IMR-90 (cell line): ENCODE measurements around the gene HADHA. TPM values are rescaled to one million over a fixed set of nuclear protein-coding genes. Genes with fewer than 3 reads are reported as not detected.

Experiments used
- ATAC-seq: fragments of 200-7000 bp; cut with Tn5 transposase; 2 replicates; pipeline ENCODE4 v1.9.1; 2020; ENCODE audit warnings: low read depth, mild to moderate bottlenecking, moderate library complexity
- BruUV-seq: library from RNA; stranded (reverse); fragments of 400-500 nt; replicated peaks from 2 replicates; lab custom pipeline; 2021; lab: Mats Ljungman, UMichigan
- CTCF ChIA-PET: fragments of 300-600 bp; formaldehyde crosslinking; extraction: SDS; loops from one replicate; lab custom pipeline; 2021; ENCODE audit warnings: antibody characterized with exemption; lab: Yijun Ruan, JAX
- POLR2A ChIA-PET: fragments of 300-600 bp; sonication (Branson Sonifier 250); formaldehyde crosslinking; loops from one replicate; lab custom pipeline; 2022; ENCODE audit warnings: antibody characterized with exemption; ENCODE audit not compliant: unreplicated experiment; lab: Charles Lee
- DNase-seq: peaks from one replicate; pipeline ENCODE4 v3.0.0; 2013
- H2AFZ ChIP-seq: replicated peaks from 2 replicates; pipeline ENCODE3; 2013; ENCODE audit warnings: low read length, mild to moderate bottlenecking; ENCODE audit not compliant: poor library complexity
- H2AK5ac ChIP-seq: 2 replicates; pipeline ENCODE4 v1.6.1; 2013; ENCODE audit warnings: low read depth, low read length, inconsistent platforms
- H2AK9ac ChIP-seq: replicated peaks from 2 replicates; pipeline ENCODE3; 2013; ENCODE audit warnings: mild to moderate bottlenecking, low read depth, low read length, moderate library complexity; ENCODE audit not compliant: poor library complexity
- H2BK120ac ChIP-seq: 2 replicates; pipeline ENCODE4 v1.6.1; 2013; ENCODE audit warnings: low read depth, low read length, inconsistent platforms
- H2BK15ac ChIP-seq: 3 replicates; pipeline ENCODE4 v1.6.1; 2013; ENCODE audit warnings: low read depth, low read length, inconsistent platforms
- H2BK20ac ChIP-seq: 2 replicates; pipeline ENCODE4 v1.6.1; 2013; ENCODE audit warnings: low read depth, mild to moderate bottlenecking, inconsistent platforms, low read length, moderate library complexity
- H2BK5ac ChIP-seq: 2 replicates; pipeline ENCODE4 v1.6.1; 2013; ENCODE audit warnings: mild to moderate bottlenecking, low read depth, low read length, inconsistent platforms; ENCODE audit not compliant: poor library complexity, severe bottlenecking
- H3K14ac ChIP-seq: replicated peaks from 2 replicates; pipeline ENCODE4 v1.6.1; 2013; ENCODE audit warnings: low read depth, low read length, inconsistent platforms
- H3K18ac ChIP-seq: 2 replicates; pipeline ENCODE4 v1.6.1; 2013; ENCODE audit warnings: low read depth, low read length, control low read depth
- H3K23ac ChIP-seq: 2 replicates; pipeline ENCODE4 v1.6.1; 2013; ENCODE audit warnings: low read depth, low read length, inconsistent platforms
- H3K27ac ChIP-seq: 2 replicates; pipeline ENCODE4 v1.5.1; 2013; ENCODE audit warnings: mild to moderate bottlenecking, control low read depth, low read length; ENCODE audit not compliant: insufficient read depth
- H3K27me3 ChIP-seq: 2 replicates; pipeline ENCODE4 v1.6.1; 2013; ENCODE audit warnings: low read length; ENCODE audit not compliant: control insufficient read depth, insufficient read depth
- H3K36me3 ChIP-seq: 2 replicates; pipeline ENCODE4 v1.6.1; 2013; ENCODE audit warnings: low read length, mixed read lengths; ENCODE audit not compliant: control insufficient read depth, insufficient read depth
- H3K4ac ChIP-seq: 2 replicates; pipeline ENCODE4 v1.6.1; 2013; ENCODE audit warnings: low read depth, low read length, inconsistent platforms
- H3K4me1 ChIP-seq: 2 replicates; pipeline ENCODE4 v1.6.1; 2013; ENCODE audit warnings: low read length, mixed read lengths; ENCODE audit not compliant: control insufficient read depth, insufficient read depth
- H3K4me2 ChIP-seq: 2 replicates; pipeline ENCODE4 v1.6.1; 2013; ENCODE audit warnings: low read depth, mild to moderate bottlenecking, control low read depth, low read length, moderate library complexity
- H3K4me3 ChIP-seq: 2 replicates; pipeline ENCODE4 v1.5.1; 2013; ENCODE audit warnings: low read depth, mild to moderate bottlenecking, control low read depth, low read length, moderate library complexity; ENCODE audit not compliant: insufficient read depth
- H3K56ac ChIP-seq: 2 replicates; pipeline ENCODE4 v1.6.1; 2013; ENCODE audit warnings: low read length, inconsistent platforms; ENCODE audit not compliant: insufficient read depth; ENCODE audit errors: extremely low read depth
- H3K79me1 ChIP-seq, 2 experiments: 2 replicates each; pipeline ENCODE4 v1.6.1; 2013; ENCODE audit warnings: low read length in 2 of 2, inconsistent platforms in 1 of 2, low read depth in 1 of 2
- H3K9ac ChIP-seq: 2 replicates; pipeline ENCODE4 v1.6.1; 2013; ENCODE audit warnings: low read depth, low read length, control low read depth
- H3K9me1 ChIP-seq: 2 replicates; pipeline ENCODE4 v1.6.1; 2013; ENCODE audit warnings: low read length, inconsistent platforms; ENCODE audit not compliant: insufficient read depth
- H3K9me3 ChIP-seq: 2 replicates; pipeline ENCODE4 v1.6.1; 2013; ENCODE audit warnings: low read length; ENCODE audit not compliant: control insufficient read depth, insufficient read depth
- H4K20me1 ChIP-seq: 2 replicates; pipeline ENCODE4 v1.6.1; 2013; ENCODE audit warnings: low read length, inconsistent platforms; ENCODE audit not compliant: insufficient read depth
- H4K5ac ChIP-seq: 2 replicates; pipeline ENCODE4 v1.6.1; 2013; ENCODE audit warnings: mild to moderate bottlenecking, low read depth, low read length, control low read depth
- H4K8ac ChIP-seq, 2 experiments: 2 replicates each; pipeline ENCODE4 v1.6.1; 2013; ENCODE audit warnings: low read depth in 2 of 2, low read length in 2 of 2, control low read depth in 1 of 2, inconsistent platforms in 1 of 2
- H4K91ac ChIP-seq: 2 replicates; pipeline ENCODE4 v1.6.1; 2013; ENCODE audit warnings: low read depth, low read length, inconsistent platforms; ENCODE audit not compliant: insufficient read depth
- MXI1 ChIP-seq: IDR thresholded peaks from 2 replicates; pipeline ENCODE4 v1.6.1; 2012; ENCODE audit warnings: low read depth, mild to moderate bottlenecking, low read length, moderate library complexity, borderline replicate concordance
- RCOR1 ChIP-seq: IDR thresholded peaks from 2 replicates; pipeline ENCODE4 v1.6.1; 2012; ENCODE audit warnings: mild to moderate bottlenecking, low read length, improper control_type of control experiment; ENCODE audit not compliant: insufficient replicate concordance
- WGBS, 2 experiments: methylation state at CpG; one replicate each; pipeline versions ENCODE4 v1.1.5 to v1.1.7; 2013; ENCODE audit warnings: missing lambda C conversion rate in 2 of 2; ENCODE audit not compliant: insufficient read length in 1 of 2; ENCODE audit errors: extremely low coverage in 2 of 2; 5-methylcytosine and 5-hydroxymethylcytosine counted together
- dilution Hi-C: fragments of 300-500 bp; cut with HindIII; formaldehyde crosslinking; loops from one replicate; pipeline ENCODE4 v1.14.3; 2018; ENCODE audit warnings: low sequenced_read_pairs; ENCODE audit not compliant: unreplicated experiment
- in situ Hi-C: fragments of 300-500 bp; cut with MboI; formaldehyde crosslinking; loops from 3 replicates; pipeline ENCODE4 v1.14.3; 2019; ENCODE audit warnings: low sequenced_read_pairs, inconsistent platforms, mixed read lengths
- intact Hi-C: fragments of 100-400 bp; cut with micrococcal nuclease; formaldehyde crosslinking; loops from 2 replicates; pipeline ENCODE4 v1.10.0; 2022
- polyA plus RNA-seq, 3 experiments: library from polyadenylated mRNA; depleted of rRNA; stranded (reverse); fragments of >200 nt; gene quantifications; 2 replicates each; pipeline ENCODE4 v1.2.3, GENCODE V29; 2012; ENCODE audit warnings: low replicate concordance in 1 of 3
- total RNA-seq: library from RNA; depleted of rRNA; stranded (reverse); fragments of >200 nt; gene quantifications from 2 replicates; pipeline ENCODE4 v1.2.3, GENCODE V29; 2012

HADHA gene
- total and polyA plus RNA-seq, 2 of the 4 experiments (the other 2 are of a cell fraction): 52.7 to 111 TPM

DNA sequence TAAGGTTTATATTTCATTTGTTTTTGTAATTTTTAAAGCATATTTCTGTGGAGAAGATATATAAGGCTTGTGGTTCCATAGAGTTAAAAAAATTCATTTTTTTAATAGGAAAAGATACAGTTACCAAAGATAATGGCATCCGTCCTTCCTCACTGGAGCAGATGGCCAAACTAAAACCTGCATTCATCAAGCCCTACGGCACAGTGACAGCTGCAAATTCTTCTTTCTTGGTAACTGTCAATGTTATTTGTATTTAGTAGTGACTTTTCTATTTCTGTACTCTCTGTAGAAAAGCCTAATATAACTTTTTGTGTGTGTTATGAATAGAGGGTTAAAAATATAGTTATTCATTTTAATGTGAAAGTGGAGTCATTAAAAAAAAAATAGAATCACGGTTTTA, 35.5 kb upstream of the HADHA start:
- CTCF ChIA-PET: interaction anchor here (0.6 kb wide), 1 partner anchor 293 kb away, joined by 4 read pairs; no protein-coding TSS in a partner anchor

More for the DNA sequence above, 35.5 kb upstream of the HADHA start:
- intact Hi-C loops (no loop called here), in situ Hi-C loops (no loop called here), dilution Hi-C loops (no loop called here)
- no peak for ATAC-seq
- Histone ChIP-seq H2BK5ac (no peak overlapping the region), H3K9me1 (peaks cover 5% of the 10 kb centered on the region), H4K8ac (no peak overlapping the region), H2AK9ac (no peak overlapping the region), H3K23ac (no peak overlapping the region), H3K14ac (no peak overlapping the region), H2BK15ac (no peak overlapping the region), H2BK120ac (no peak overlapping the region), H3K9ac (no peak overlapping the region), H3K4ac (no peak overlapping the region), H3K9me3 (no peaks in the 10 kb centered on the region), H2AFZ (no peak overlapping the region), H3K18ac (no peak overlapping the region), H4K91ac (no peak overlapping the region), H3K4me2 (no peak overlapping the region), H4K20me1 (no peaks in the 10 kb centered on the region), H3K79me1 (peaks cover 1 to 3% of the 10 kb centered on the region in 2 experiments; a peak in 3 of 4 replicates), H3K27ac (no peak overlapping the region), H3K4me1 (peaks cover 2% of the 10 kb centered on the region; the same call in 1 of the 2 replicates), H2BK20ac (no peak overlapping the region), H3K36me3 (peaks cover 34% of the 10 kb centered on the region), H3K56ac (no peak overlapping the region), H3K27me3 (no peaks in the 10 kb centered on the region), H4K5ac (no peak overlapping the region), H2AK5ac (no peak overlapping the region), H3K4me3 (no peak overlapping the region)
- no peak for DNase-seq
- BruUV-seq: no TSS peak
- POLR2A ChIA-PET: no interaction called here
- TF ChIP-seq MXI1: no peak
- TF ChIP-seq RCOR1: no peak
- no CpG with 5 or more reads among the region's 3 CpGs for WGBS, 2 experiments
